Kasumi-1 (cell line): ENCODE results near the gene HTR2B.
"Not testable (repeated sequence)": the region's sequence is repeated elsewhere in the genome, so short reads cannot be mapped to it uniquely, and the experiment has no call there.

Experiments used
- DNase-seq, 2 experiments: peaks; one replicate each; lab custom pipeline; 2025; lab: John Stamatoyannopoulos, UW

The HTR2B gene

DNA sequence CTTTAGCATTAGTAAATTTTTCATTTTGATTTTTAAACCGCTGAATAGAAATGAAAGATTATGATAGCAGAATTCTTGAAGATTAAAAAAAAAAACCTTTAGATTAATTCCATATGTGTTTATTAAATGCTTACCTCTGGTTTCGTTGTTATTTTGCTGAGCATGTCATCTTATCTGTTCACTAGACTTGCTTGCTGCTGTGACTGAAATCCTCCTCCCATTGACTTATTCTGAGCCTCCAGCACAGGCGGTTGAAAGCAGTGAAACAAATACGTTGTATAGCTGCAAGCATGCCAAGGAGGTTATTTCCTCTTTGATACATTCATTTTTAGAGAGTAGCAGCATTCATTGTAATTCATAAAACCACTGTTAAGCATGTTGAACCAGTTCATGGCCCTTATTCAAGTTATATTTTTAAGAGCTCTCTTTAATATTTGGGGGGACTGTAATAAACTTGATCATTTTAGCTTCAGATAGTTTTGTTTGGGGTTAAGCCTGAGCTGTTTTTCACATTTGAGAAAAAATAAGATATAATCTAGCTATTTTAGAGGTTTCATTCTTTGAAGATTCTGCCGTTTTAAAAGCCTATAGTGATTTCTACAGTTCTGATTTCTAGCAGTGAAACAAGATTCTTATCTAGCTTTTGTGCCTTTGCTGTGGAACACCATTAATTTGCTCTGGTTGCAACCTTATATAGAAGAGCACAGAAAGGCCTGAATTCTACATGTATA lies at the start of gene HTR2B:
Gene HTR2B, minus strand, starts transcription at position 205 of the 731 bp plus-strand sequence. CDS start 1,278 bp downstream, outside the sequence.
- no peak for DNase-seq

- no peak for DNase-seq
Observed at GRCh38 chr2:231174211-231174651, 49.4 kb upstream of the HTR2B start.

DNA sequence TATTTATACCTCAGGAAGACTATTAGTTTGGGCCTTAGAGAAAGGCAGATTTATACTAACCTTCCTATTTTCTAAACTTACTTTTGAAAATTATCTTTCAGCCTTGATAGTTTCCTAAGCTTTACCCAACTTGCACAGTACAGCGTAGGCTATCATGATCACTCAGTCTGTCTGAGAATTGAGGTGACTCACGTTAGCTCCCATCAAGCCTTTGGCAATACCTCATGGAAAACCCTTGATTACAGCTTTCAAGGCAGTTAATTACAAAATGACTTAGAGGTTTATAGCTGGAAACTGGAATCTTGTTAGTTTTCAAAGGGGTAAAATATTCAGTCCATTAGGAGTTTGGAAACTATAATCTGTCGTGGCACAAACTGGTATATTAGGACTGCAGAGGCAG lies 47.2 kb upstream of the HTR2B start:
- DNase-seq: no peak

DNA sequence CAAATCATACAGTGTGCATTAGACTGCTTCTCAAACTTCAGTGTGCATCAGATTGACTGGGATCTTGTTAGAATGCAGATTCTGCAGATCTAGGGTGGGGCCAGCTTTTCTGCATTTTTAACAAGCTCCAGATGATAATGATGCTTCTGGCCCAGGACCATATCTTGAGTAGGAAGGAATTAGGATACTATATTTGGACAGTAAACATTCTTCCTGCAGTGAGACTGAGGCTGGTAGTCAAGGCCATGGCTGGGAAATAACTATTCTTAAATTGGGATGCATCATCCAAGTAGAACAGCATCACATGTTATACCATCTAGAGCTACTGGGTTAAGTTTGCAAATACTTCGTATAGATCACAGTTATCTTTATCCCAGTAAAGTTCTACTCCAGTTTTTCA lies 45.2 kb upstream of the HTR2B start:
- DNase-seq: no peak

GRCh38 chr2:231169488-231169887 lies 44.6 kb upstream of the HTR2B start:
- DNase-seq: no peak

DNA sequence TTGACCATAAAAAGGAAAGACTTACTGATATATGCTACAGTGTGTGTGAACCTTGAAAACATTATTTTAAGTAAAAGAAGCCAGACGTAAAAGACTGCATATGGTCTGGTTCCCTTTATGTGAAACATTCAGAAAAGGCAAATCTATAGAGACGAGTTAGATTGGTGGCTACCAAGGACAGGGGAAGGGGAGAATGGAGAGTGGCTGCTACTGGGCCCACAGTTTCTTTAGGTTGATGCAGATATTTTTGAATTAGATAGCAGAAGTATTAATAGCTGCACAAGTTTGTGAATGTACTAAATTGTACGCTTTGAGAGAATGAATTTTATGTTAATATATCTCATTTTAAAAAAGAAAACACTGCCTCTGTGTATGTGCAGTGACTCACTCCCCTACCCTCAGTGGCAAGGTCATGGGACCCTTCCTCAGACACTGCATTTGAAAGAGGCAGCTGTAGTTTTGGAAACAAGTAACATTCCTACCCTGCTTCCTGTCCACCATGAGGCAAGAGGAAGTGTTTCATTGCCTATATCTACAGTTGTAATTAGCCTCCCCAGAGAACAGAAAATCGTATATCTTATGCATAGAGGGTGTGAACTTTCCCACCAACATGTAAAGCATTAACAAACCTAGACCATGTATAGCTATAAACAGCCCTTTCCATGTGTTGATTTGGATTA lies 43.8 kb upstream of the HTR2B start:
- peak in 1 of 2 experiments; percentile 16 for DNase-seq

DNA sequence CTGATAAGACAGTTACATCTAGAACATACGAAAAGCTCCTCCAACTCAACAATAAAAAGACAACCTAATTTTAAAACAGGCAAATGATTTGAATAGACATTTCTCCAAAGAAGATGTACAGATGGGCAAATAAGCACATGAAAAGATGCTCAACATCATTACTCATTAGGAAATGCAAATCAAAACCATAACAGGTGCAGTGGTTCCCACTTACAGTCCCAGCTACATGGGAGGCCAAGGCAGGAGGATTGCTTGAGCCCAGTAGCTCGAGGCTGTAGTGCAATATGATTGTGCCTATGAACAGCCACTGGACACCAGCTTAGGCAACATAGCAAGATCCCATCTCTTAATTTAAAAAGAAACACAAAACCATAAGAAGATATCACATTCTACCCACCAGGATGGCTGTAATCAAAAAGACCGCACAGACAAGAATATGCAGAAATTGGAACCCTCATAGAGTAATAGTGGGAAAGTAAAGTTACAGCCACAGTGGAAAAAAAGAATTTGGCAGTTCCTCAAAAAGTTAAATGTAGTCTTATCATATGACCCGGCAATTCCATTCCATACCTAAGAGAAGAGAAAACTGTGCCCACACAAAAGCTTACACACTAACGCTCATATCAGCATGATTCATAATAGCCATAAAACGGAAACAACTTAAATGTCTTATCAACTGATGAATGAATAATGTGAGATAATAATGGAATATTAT lies 43.1 kb upstream of the HTR2B start:
- no peak for DNase-seq

DNA sequence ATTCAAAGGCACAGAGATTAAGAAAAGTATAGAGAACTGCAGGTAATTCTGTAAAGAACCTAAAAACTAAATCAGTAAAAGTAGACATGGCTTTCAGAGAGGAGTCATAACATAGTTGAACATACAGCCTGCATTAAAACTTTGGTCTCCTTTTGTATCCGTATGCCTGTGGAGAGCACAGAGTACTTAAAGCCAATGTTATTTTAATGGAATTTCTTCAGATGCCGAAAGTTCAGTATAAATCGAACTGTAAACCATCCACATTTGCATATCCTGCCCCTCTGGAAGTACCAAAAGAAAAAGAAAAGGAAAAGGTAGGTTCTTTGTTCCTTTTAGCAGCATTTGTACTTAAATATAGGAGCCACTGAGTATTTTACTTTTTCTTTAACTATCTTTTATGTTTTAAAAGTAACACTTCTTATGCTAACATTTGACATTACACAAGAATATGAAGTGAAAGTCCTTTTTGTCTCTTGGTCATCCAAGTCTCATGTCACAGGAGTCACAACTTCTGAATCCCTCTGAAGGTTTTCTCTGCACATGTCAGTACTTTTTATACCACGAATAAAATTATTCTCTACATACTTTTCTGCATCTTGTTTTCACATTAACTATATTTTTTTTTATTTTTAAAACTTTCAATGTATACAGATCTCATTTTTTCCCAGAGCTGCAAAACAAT lies 38.7 kb upstream of the HTR2B start:
- no peak for DNase-seq

DNA sequence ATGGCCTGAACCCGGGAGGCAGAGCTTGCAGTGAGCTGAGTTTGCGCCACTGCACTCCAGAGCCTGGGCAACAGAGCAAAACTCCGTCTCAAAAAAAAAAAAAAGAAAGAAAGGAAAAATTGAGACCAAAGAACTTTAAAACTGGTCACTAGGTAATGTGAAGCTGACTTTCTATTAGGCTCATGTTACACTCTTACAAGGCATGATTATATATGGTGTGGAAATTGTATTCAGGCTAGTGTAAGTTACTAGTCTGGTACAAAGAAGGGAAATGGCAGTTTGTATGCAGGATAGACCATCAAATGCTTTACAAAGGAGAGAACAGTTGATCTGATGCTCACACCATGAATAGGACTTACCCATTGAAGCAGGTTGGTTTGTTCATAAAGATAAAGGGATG lies 38.2 kb upstream of the HTR2B start:
- DNase-seq: no peak

- DNase-seq: no peak
Observed at GRCh38 chr2:231161877-231162329, 37.1 kb upstream of the HTR2B start.

- no peak for DNase-seq
Observed at GRCh38 chr2:231161252-231161839, 36.5 kb upstream of the HTR2B start.

GRCh38 chr2:231160701-231161100 lies 35.9 kb upstream of the HTR2B start:
- DNase-seq: no peak

GRCh38 chr2:231159306-231159705 lies 34.5 kb upstream of the HTR2B start:
- no peak for DNase-seq

- DNase-seq: no peak
Observed at GRCh38 chr2:231152800-231153557, 28.1 kb upstream of the HTR2B start.

DNA sequence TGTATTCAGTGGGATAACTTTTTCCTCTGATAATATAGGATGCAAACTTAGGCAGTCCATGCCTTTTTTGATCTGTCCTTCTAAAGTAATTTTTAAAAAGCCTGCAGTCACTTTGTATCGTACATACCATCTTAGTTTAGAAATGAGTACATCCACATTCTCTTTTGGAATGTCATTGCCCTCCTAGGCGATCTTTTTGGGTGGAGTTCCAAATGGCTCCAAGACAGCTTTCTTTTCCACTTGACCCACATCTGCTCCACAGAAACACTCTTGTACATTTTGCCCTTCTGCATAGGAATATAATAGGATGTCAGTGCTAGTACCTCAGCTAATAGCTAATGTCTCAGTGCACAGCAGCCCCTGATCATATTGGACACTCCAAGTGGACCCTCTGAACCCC lies 21.8 kb upstream of the HTR2B start:
- no peak for DNase-seq

DNA sequence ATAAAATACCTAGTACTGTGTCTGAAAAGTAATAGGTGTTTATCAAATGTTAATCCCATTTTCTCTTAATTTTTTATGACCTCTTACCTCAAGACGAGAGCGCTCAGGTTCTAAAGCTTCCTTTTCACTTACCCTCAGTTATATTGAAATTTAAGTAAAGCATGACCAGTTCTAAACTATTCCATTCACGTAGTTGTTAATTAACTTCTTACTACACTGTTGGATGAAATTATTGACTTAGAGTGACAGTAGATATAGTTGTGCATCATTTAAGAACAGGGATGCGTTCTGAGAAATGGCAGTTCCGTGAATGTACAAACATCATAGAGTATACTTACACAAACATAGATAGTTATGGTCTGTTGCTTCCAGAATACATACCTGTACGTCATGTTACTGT lies 20.1 kb upstream of the HTR2B start:
- DNase-seq: no peak

DNA sequence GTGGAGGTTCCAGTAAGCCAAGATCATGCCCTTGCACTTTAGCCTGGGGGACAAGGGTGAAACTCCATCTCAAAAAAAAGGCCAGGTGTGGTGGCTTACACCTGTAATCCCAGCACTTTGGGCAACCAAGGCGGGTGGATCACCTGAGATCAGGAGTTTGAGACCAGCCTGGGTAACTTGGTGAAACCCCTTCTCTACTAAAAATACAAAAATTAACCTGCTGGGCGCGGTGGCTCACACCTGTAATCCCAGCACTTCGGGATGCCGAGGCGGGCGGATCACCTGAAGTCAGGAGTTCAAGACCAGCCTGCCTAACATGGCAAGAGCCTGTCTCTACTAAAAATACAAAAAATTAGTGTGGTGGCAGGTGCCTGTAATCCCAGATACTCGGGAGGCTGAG lies 16.0 kb upstream of the HTR2B start:
- DNase-seq: not testable (repeated sequence)

GRCh38 chr2:231139796-231140195 lies 15.0 kb upstream of the HTR2B start:
- no peak for DNase-seq

DNA sequence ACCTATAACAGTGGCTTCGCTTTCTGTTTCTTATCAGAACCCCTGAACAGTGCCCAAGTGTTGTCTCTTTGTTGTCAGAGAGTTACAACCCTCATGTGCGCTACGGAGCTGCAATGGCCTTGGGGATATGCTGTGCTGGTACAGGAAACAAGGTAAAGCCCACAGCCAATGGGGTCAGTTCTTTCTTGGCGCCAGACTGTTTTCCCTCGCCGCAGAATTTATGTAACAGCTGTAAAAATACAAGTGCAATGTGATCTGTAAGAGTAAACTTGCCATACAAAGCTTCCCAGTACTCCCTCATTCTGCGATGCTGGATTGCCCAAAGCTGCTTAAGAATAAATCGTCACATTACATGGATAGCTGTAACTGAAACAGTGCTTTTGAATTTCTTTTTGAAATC lies 13.9 kb upstream of the HTR2B start:
- no peak for DNase-seq

DNA sequence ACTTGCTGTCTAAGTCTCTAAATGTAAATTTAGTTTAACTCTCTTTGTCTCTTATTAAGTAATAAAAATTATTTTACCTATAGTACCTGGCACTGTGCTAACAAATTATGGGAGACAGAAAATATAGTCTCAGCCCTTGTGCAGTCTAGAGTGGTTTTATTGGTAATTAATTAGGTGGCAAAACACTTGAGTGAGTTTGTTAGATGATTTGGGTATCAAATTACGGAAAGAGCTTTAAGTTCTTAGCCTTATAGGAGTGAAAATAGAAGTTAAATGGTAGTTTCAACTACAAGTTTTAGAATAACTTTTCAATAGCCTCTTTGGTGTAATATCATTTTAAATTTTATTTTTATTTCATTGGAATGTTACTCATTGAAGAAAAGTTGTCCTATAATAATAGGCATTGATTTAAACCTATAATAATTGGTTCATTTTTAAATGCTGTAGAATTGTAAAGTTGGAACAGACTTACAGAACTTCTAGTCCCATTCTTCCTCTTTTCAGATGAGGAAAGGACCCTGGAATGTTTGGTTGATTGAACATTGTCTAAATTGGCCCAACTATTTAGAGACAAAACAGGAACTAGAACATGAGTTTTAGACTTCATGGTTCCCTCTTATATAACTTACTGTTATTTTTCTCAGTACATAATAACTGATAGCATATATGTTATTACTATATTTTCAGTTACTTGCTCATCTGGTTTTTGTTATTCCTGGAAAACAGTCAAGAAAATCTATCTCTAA lies 10.2 kb upstream of the HTR2B start:
- peak; percentile 5 to 15 for DNase-seq
